ENCODE measurements around the gene CAPN13. TPM values are rescaled to one million over a fixed set of nuclear protein-coding genes. Genes with fewer than 3 reads are reported as not detected.

CAPN13 gene, protein sequence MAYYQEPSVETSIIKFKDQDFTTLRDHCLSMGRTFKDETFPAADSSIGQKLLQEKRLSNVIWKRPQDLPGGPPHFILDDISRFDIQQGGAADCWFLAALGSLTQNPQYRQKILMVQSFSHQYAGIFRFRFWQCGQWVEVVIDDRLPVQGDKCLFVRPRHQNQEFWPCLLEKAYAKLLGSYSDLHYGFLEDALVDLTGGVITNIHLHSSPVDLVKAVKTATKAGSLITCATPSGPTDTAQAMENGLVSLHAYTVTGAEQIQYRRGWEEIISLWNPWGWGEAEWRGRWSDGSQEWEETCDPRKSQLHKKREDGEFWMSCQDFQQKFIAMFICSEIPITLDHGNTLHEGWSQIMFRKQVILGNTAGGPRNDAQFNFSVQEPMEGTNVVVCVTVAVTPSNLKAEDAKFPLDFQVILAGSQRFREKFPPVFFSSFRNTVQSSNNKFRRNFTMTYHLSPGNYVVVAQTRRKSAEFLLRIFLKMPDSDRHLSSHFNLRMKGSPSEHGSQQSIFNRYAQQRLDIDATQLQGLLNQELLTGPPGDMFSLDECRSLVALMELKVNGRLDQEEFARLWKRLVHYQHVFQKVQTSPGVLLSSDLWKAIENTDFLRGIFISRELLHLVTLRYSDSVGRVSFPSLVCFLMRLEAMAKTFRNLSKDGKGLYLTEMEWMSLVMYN
- total RNA-seq: 1 to 10 TPM in 1 of 7 donors, under 1 TPM in 4, not detected in 2; 0.32 to 1.1 (median 0.37) TPM
- under 1 TPM in 1 of 3 donors, not detected in 2; 0.09 TPM for polyA plus RNA-seq
- long read RNA-seq, donor 1: 0 reads
- long read RNA-seq, donor 2: 0 reads

DNA sequence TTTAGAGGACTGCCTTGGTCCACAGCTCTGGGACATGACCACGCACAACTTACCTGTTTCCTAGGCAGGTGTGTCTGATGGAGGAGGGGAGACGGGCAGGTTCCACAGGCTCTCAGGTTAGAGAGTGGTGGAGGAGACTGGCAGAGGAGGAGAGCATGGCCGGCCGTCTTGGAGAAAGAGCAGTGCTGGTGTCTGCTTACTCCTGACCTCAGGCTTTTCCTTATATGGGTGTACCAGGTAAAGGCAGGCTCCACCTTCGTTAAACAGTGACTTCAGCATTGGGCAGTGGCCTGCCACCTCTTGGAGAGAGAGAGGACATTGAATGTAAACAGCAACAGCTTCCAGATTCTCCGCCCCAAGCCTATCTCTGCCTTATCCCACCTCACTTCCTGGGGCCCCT lies at the start of gene CAPN13:
TSS of gene CAPN13 (minus strand) at position 198 of the 400 bp plus-strand sequence. CDS start 20,121 bp downstream, outside the sequence.
- H3K27me3 ChIP-seq (replicated peaks in 1 of 7): peaks cover 0 to 36% (median 0%) of the 10 kb centered on the region in 7 donors
- no peaks in the 10 kb centered on the region for H3K4me1 ChIP-seq
- no peak for DNase-seq
- WGBS, 5 donors: 68 to 87% (median 78%) methylated on average over 6 of the region's 6 CpGs
- TF ChIP-seq POLR2A (IDR thresholded peaks at IDR 0.05) (no peak), POLR2AphosphoS5 (IDR thresholded peaks at IDR 0.05) (no peak)
- TF ChIP-seq, protein P1, sequence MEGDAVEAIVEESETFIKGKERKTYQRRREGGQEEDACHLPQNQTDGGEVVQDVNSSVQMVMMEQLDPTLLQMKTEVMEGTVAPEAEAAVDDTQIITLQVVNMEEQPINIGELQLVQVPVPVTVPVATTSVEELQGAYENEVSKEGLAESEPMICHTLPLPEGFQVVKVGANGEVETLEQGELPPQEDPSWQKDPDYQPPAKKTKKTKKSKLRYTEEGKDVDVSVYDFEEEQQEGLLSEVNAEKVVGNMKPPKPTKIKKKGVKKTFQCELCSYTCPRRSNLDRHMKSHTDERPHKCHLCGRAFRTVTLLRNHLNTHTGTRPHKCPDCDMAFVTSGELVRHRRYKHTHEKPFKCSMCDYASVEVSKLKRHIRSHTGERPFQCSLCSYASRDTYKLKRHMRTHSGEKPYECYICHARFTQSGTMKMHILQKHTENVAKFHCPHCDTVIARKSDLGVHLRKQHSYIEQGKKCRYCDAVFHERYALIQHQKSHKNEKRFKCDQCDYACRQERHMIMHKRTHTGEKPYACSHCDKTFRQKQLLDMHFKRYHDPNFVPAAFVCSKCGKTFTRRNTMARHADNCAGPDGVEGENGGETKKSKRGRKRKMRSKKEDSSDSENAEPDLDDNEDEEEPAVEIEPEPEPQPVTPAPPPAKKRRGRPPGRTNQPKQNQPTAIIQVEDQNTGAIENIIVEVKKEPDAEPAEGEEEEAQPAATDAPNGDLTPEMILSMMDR (IDR thresholded peaks at IDR 0.05 in 8 of 11, conservative IDR thresholded peaks at IDR 0.05 in 3 of 11): no peak
- H3K36me3 ChIP-seq: no peaks in the 10 kb centered on the region
- intact Hi-C loops (cut with DNase I; ENCODE audit: low total_unique reads): no loop called here
- no peak within 1 kb of the TSS for H3K27ac ChIP-seq
- H3K4me3 ChIP-seq: no peak within 1 kb of the TSS
- H3K9me3 ChIP-seq: no peaks in the 10 kb centered on the region

DNA sequence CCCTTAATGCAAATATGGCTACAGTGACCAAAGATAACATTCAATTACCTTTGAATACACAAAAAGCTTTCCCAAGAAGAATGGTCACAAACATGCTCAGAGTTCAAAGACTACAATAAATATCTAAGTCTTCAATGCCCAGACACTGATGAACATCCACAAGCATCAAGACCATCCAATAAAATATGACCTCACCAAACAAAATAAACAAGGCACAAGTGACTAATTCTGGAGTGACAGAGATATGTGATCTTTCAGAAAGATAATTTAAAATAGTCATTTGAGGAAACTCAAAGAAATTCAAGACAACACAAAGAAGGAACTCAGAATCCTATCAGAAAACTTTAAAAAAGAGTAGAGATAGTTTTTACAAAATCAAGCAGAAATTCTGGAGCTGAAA lies 40.6 kb upstream of the CAPN13 start:
- Histone ChIP-seq H3K9me3 (peaks cover 0 to 25% (median 17%) of the 10 kb centered on the region in 8 donors), H3K27ac (no peak overlapping the region), H3K27me3 (replicated peaks in 1 of 7) (peaks cover 0 to 10% (median 0%) of the 10 kb centered on the region in 7 donors), H3K4me3 (no peak overlapping the region), H3K4me1 (no peaks in the 10 kb centered on the region), H3K36me3 (no peaks in the 10 kb centered on the region)
- no peak for DNase-seq
- intact Hi-C loops (cut with DNase I; ENCODE audit: low total_unique reads): no loop called here
- TF ChIP-seq, protein P1 (IDR thresholded peaks at IDR 0.05 in 8 of 11, conservative IDR thresholded peaks at IDR 0.05 in 3 of 11): no peak
- TF ChIP-seq POLR2A (IDR thresholded peaks at IDR 0.05) (no peak), POLR2AphosphoS5 (IDR thresholded peaks at IDR 0.05) (no peak)

DNA sequence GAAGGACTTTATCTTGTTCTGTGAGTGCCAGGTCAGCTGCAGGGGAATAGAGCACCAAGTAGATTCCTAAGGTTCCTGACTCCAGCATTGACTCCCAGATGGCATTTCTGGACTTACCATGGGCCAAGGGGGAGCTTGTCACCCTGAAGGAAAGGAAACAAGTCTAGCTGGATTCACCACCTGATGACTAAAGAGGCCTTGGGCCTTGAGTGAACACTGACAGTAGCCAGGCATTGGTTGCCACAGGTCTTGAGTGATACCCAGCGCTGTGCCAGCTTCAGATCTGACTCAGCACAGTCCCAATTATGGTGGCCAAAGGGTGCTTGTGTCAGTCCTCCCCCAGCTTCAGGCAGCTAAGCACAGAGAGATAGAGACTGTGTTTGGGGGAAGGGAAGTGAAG lies 40.1 kb upstream of the CAPN13 start:
- DNase-seq: no peak
- Histone ChIP-seq H3K27me3 (replicated peaks in 1 of 7) (peaks cover 0 to 10% (median 0%) of the 10 kb centered on the region in 7 donors), H3K36me3 (no peaks in the 10 kb centered on the region), H3K4me1 (no peaks in the 10 kb centered on the region), H3K4me3 (no peak overlapping the region), H3K27ac (no peak overlapping the region), H3K9me3 (peaks cover 0 to 21% (median 16%) of the 10 kb centered on the region in 8 donors)
- intact Hi-C loops (cut with DNase I; ENCODE audit: low total_unique reads): no loop called here
- 60 to 86% (median 69%) methylated on average over 1 of the region's 1 CpG for WGBS, 5 donors
- no peak for TF ChIP-seq POLR2A (IDR thresholded peaks at IDR 0.05)
- TF ChIP-seq, protein P1 (IDR thresholded peaks at IDR 0.05 in 8 of 11, conservative IDR thresholded peaks at IDR 0.05 in 3 of 11): no peak
- TF ChIP-seq POLR2AphosphoS5 (IDR thresholded peaks at IDR 0.05): no peak

DNA sequence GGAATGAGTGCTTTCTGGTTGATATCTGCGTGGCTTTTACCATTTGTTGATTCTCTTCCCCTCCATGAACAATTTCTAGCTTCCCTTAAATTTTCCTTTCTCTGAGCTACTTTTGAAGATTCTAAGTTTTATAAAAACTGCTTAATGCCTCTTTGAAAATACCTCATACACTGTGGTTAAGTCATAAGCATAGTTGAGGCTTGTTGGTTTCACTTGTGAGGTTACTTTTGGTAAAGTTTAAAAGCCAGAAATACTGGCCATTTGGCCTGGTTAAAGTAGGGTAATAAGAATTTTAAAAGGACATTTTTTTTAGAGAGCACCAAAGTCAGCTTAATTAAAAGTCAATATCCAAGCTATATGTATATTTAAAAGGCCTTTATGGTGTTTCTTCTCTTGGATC lies 21.3 kb upstream of the CAPN13 start:
- TF ChIP-seq, protein P1 (IDR thresholded peaks at IDR 0.05 in 8 of 11, conservative IDR thresholded peaks at IDR 0.05 in 3 of 11): no peak
- TF ChIP-seq POLR2A (IDR thresholded peaks at IDR 0.05) (no peak), POLR2AphosphoS5 (IDR thresholded peaks at IDR 0.05) (no peak)
- intact Hi-C loops (cut with DNase I; ENCODE audit: low total_unique reads): no loop called here
- DNase-seq: no peak
- H3K9me3 ChIP-seq: peaks cover 0 to 42% (median 24%) of the 10 kb centered on the region in 8 donors
- H3K4me1 ChIP-seq: no peaks in the 10 kb centered on the region
- WGBS, 5 donors: 55 to 69% (median 67%) methylated on average over 1 of the region's 1 CpG
- no peaks in the 10 kb centered on the region for H3K36me3 ChIP-seq
- H3K27ac ChIP-seq: no peak overlapping the region
- no peak overlapping the region for H3K4me3 ChIP-seq
- H3K27me3 ChIP-seq (replicated peaks in 1 of 7): no peaks in the 10 kb centered on the region

All from spleen (tissue), 13 donors.